Measurements from ENCODE around the gene WDR70.
"Not testable (repeated sequence)": the region's sequence is repeated elsewhere in the genome, so short reads cannot be mapped to it uniquely, and the experiment has no call there.

Gene WDR70

GRCh38 chr5:37575541-37576489, 196.7 kb downstream of the WDR70 start:
- DNase-seq = no peak

GRCh38 chr5:37576552-37576951, 197.4 kb downstream of the WDR70 start:
- no peak for DNase-seq

GRCh38 chr5:37578176-37578575, 199.1 kb downstream of the WDR70 start:
- DNase-seq = no peak

GRCh38 chr5:37580106-37580505, 201.0 kb downstream of the WDR70 start:
- no peak for DNase-seq

GRCh38 chr5:37582202-37582601, 203.1 kb downstream of the WDR70 start:
- DNase-seq = no peak

GRCh38 chr5:37593292-37593691, 214.2 kb downstream of the WDR70 start:
- DNase-seq = not testable (repeated sequence)

GRCh38 chr5:37594864-37595263, 215.7 kb downstream of the WDR70 start:
- not testable (repeated sequence) for DNase-seq

- DNase-seq = no peak
Measured at GRCh38 chr5:37598733-37599132, 219.6 kb downstream of the WDR70 start.

- no peak for DNase-seq
Measured at GRCh38 chr5:37601163-37601562, 222.0 kb downstream of the WDR70 start.

- no peak for DNase-seq
Measured at GRCh38 chr5:37603072-37603471, 224.0 kb downstream of the WDR70 start.

GRCh38 chr5:37604290-37604689, 225.2 kb downstream of the WDR70 start:
- DNase-seq = no peak

- no peak for DNase-seq
Measured at GRCh38 chr5:37606148-37606547, 227.0 kb downstream of the WDR70 start.

GRCh38 chr5:37606632-37607248, 227.6 kb downstream of the WDR70 start:
- no peak for DNase-seq

- DNase-seq = no peak
Measured at GRCh38 chr5:37615184-37615583, 236.1 kb downstream of the WDR70 start.

GRCh38 chr5:37619353-37619752, 240.2 kb downstream of the WDR70 start:
- no peak for DNase-seq

- not testable (repeated sequence) for DNase-seq
Measured at GRCh38 chr5:37622354-37622753, 243.2 kb downstream of the WDR70 start.

GRCh38 chr5:37626266-37626665, 247.1 kb downstream of the WDR70 start:
- DNase-seq = no peak

GRCh38 chr5:37628876-37629275, 249.8 kb downstream of the WDR70 start:
- no peak for DNase-seq

GRCh38 chr5:37631939-37632338, 252.8 kb downstream of the WDR70 start:
- no peak for DNase-seq

GRCh38 chr5:37637165-37637845, 258.2 kb downstream of the WDR70 start:
- no peak for DNase-seq

GRCh38 chr5:37638897-37639296, 259.8 kb downstream of the WDR70 start:
- no peak for DNase-seq

- no peak for DNase-seq
Measured at GRCh38 chr5:37640088-37640487, 261.0 kb downstream of the WDR70 start.

- no peak for DNase-seq
Measured at GRCh38 chr5:37641933-37642332, 262.8 kb downstream of the WDR70 start.

GRCh38 chr5:37645707-37646106, 266.6 kb downstream of the WDR70 start:
- no peak for DNase-seq

All from CD4-positive, alpha-beta T cell treated with Interleukin-17A for 1 hour (primary cell).